ENCODE results near the gene ZRANB1. TPM values are rescaled to one million over a fixed set of nuclear protein-coding genes. Genes with fewer than 3 reads are reported as not detected.

Gene ZRANB1
- total and polyA plus RNA-seq, 2 donors from 2014 or later: 8.9 to 17.5 TPM

DNA sequence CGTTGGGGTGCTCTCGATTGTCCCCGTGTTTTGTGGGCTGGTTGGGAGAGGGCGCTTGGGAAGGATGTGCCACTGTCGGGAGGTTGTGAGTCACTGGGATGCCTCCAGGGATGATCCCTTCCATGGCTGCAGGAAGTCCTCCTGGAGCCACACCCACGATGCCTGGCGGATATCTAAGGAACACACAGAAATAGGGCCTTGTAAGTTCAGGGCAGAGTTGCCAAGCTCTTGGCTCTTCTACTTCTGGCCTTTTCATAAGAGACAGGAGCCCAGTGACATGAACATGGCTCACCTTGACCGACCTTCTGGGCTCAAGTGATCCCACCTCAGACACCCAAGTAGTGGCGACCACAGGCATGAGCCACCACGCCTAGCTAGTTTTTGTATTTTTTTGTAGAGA lies 47.6 kb downstream of the ZRANB1 start:
- DNase-seq (no peak), FAIRE-seq (no peak)
- TF ChIP-seq, protein P1, sequence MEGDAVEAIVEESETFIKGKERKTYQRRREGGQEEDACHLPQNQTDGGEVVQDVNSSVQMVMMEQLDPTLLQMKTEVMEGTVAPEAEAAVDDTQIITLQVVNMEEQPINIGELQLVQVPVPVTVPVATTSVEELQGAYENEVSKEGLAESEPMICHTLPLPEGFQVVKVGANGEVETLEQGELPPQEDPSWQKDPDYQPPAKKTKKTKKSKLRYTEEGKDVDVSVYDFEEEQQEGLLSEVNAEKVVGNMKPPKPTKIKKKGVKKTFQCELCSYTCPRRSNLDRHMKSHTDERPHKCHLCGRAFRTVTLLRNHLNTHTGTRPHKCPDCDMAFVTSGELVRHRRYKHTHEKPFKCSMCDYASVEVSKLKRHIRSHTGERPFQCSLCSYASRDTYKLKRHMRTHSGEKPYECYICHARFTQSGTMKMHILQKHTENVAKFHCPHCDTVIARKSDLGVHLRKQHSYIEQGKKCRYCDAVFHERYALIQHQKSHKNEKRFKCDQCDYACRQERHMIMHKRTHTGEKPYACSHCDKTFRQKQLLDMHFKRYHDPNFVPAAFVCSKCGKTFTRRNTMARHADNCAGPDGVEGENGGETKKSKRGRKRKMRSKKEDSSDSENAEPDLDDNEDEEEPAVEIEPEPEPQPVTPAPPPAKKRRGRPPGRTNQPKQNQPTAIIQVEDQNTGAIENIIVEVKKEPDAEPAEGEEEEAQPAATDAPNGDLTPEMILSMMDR (IDR thresholded peaks at IDR 0.05; ENCODE audit: borderline replicate concordance, extremely low read depth, insufficient read depth): no peak
- intact Hi-C loops (cut with DNase I): no loop called here
- no peak overlapping the region for H3K4me3 ChIP-seq (ENCODE audit: low read length in 3 of 3)
- H3K9me3 ChIP-seq (ENCODE audit: control insufficient read depth in 2 of 3, insufficient read depth in 1 of 3, low read length in 3 of 3): no peaks in the 10 kb centered on the region
- H3K27me3 ChIP-seq (ENCODE audit: control insufficient read depth, insufficient read depth, low read length): no peaks in the 10 kb centered on the region
- H3K4me1 ChIP-seq (ENCODE audit: control insufficient read depth in 2 of 3, insufficient read depth in 2 of 3, low read depth in 1 of 3, low read length in 3 of 3): no peaks in the 10 kb centered on the region
- peaks cover 15 to 52% (median 36%) of the 10 kb centered on the region in 3 donors for H3K36me3 ChIP-seq (ENCODE audit: control insufficient read depth in 2 of 3, insufficient read depth in 3 of 3, low read length in 3 of 3)
- no peak overlapping the region for H3K27ac ChIP-seq (ENCODE audit: low read depth in 2 of 2, low read length in 2 of 2)
- no peak overlapping the region for H3K9ac ChIP-seq (ENCODE audit: low read length in 3 of 3)

DNA sequence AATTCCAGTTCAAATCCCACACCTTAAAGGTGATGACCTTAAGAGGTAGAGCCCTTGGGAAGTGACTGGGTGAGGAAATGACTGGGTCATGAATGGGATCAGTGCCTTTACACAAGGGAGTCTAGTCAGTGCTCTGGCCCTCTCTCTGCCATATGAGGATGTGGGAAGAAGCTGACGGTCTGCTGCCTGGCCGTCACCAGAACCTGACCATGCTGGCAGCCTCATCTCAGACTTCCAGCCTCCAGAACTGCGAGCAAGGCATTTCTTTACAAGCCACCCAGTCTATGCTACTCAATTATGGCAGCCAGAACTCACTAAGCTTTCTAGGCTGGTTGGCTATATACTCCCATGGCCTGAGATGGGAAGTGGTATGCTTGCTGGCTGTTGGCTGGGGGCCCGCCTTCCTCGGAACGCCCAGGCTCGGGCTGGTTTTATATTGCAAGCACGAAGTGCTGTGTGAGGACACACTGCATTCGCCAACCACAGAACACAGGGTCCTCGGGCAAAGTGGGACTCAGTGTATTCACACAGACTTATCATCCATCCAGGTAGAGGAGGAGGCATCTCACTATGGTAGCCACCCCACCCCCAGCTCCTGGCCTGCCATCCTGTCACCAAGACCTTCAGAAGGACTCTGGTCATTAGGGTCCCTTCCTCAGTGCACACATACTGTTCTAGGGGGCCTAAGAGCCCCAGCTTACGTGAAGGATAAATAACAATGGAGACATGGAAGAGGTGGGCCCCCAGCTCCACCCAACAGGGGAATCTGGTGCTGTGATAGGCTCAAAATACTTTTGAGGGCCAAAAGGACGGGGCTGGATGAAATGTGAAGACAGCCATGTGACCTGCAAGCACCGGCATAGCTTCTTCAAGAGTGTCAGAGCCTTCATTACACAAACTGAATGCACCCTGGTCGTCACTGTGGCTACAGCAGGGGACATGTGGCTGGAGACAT lies 49.0 kb downstream of the ZRANB1 start:
- no peaks in the 10 kb centered on the region for H3K9me3 ChIP-seq (ENCODE audit: control insufficient read depth in 2 of 3, insufficient read depth in 1 of 3, low read length in 3 of 3)
- no peak for FAIRE-seq
- no peak overlapping the region for H3K4me3 ChIP-seq (ENCODE audit: low read length in 3 of 3)
- H3K36me3 ChIP-seq (ENCODE audit: control insufficient read depth in 2 of 3, insufficient read depth in 3 of 3, low read length in 3 of 3): peaks cover 11 to 53% (median 38%) of the 10 kb centered on the region in 3 donors
- no peak overlapping the region for H3K9ac ChIP-seq (ENCODE audit: low read length in 3 of 3)
- TF ChIP-seq, protein P1 (IDR thresholded peaks at IDR 0.05; ENCODE audit: borderline replicate concordance, extremely low read depth, insufficient read depth): no peak
- DNase-seq: peak in 1 of 5 donors; percentile 6
- H3K27ac ChIP-seq (ENCODE audit: low read depth in 2 of 2, low read length in 2 of 2): no peak overlapping the region
- no peaks in the 10 kb centered on the region for H3K4me1 ChIP-seq (ENCODE audit: control insufficient read depth in 2 of 3, insufficient read depth in 2 of 3, low read depth in 1 of 3, low read length in 3 of 3)
- intact Hi-C loops (cut with DNase I): no loop called here
- no peaks in the 10 kb centered on the region for H3K27me3 ChIP-seq (ENCODE audit: control insufficient read depth, insufficient read depth, low read length)

DNA sequence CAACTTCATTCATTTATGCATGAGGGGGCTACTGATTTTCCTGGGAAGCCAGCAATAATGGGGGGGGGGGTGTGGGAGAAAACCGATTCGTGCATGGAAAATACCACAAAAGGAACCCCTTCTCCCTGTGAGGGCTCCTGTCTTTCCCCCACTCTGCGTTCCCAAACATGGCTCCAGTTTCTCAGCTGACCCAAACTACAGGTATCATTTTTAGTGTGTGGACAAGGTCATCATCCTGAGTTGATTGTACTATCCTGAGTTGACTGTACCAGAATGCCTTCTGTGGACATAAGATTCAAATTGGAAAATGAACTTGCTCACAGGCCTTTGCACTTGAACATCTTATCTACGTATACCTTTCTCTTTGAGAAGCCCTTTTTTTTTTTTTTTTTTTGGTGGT lies 49.9 kb downstream of the ZRANB1 start:
- H3K9ac ChIP-seq (ENCODE audit: low read length in 3 of 3): no peak overlapping the region
- H3K36me3 ChIP-seq (ENCODE audit: control insufficient read depth in 2 of 3, insufficient read depth in 3 of 3, low read length in 3 of 3): peaks cover 11 to 58% (median 38%) of the 10 kb centered on the region in 3 donors
- no peaks in the 10 kb centered on the region for H3K27me3 ChIP-seq (ENCODE audit: control insufficient read depth, insufficient read depth, low read length)
- FAIRE-seq (no peak), DNase-seq (no peak)
- intact Hi-C loops (cut with DNase I): no loop called here
- no peaks in the 10 kb centered on the region for H3K9me3 ChIP-seq (ENCODE audit: control insufficient read depth in 2 of 3, insufficient read depth in 1 of 3, low read length in 3 of 3)
- H3K27ac ChIP-seq (ENCODE audit: low read depth in 2 of 2, low read length in 2 of 2): no peak overlapping the region
- no peak overlapping the region for H3K4me3 ChIP-seq (ENCODE audit: low read length in 3 of 3)
- H3K4me1 ChIP-seq (ENCODE audit: control insufficient read depth in 2 of 3, insufficient read depth in 2 of 3, low read depth in 1 of 3, low read length in 3 of 3): no peaks in the 10 kb centered on the region
- TF ChIP-seq, protein P1 (IDR thresholded peaks at IDR 0.05; ENCODE audit: borderline replicate concordance, extremely low read depth, insufficient read depth): no peak
